Keratinocyte (primary cell): ENCODE results near the gene MYBPC2.

Experiments used
- EZH2 ChIP-seq: IDR thresholded peaks from one replicate; pipeline ENCODE4 v1.6.1; 2012; ENCODE audit warnings: inconsistent platforms, mild to moderate bottlenecking, low read length, moderate library complexity
- TF ChIP-seq, protein P1 (sequence below), 3 experiments: IDR thresholded peaks in 1 of 3; conservative IDR thresholded peaks in 1 of 3; optimal IDR thresholded peaks in 1 of 3; 2 replicates in 2 of 3; 3 replicates in 1 of 3; pipeline versions ENCODE3 to v1.5.1; 2011; ENCODE audit warnings: low read length in 3 of 3, mild to moderate bottlenecking in 3 of 3, moderate library complexity in 2 of 3, control low read depth in 1 of 3, inconsistent platforms in 1 of 3; ENCODE audit not compliant: insufficient read depth in 2 of 3; ENCODE audit errors: extremely low read depth in 1 of 3

DNA sequence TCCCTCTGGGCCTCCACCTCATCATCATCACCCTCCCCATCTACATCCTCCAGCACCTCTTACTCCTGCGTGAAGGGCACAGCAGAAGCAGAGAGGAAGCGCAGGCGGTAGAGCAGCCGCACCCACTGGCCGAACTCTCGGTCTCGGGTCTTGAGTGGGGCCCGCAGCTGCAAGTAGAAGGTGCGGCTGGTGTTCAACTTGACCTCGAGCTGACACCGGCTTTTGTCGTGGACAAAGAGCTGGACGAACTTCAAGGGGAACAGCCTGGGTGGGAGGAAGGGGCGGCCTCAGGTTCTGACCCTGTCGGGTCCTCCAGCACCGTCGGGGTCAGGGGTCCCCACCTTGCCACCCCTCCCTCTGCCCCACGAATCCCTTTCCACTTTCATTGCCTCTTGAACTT lies 34.9 kb downstream of the MYBPC2 start:
- TF ChIP-seq, protein P1, sequence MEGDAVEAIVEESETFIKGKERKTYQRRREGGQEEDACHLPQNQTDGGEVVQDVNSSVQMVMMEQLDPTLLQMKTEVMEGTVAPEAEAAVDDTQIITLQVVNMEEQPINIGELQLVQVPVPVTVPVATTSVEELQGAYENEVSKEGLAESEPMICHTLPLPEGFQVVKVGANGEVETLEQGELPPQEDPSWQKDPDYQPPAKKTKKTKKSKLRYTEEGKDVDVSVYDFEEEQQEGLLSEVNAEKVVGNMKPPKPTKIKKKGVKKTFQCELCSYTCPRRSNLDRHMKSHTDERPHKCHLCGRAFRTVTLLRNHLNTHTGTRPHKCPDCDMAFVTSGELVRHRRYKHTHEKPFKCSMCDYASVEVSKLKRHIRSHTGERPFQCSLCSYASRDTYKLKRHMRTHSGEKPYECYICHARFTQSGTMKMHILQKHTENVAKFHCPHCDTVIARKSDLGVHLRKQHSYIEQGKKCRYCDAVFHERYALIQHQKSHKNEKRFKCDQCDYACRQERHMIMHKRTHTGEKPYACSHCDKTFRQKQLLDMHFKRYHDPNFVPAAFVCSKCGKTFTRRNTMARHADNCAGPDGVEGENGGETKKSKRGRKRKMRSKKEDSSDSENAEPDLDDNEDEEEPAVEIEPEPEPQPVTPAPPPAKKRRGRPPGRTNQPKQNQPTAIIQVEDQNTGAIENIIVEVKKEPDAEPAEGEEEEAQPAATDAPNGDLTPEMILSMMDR (optimal IDR thresholded peaks at IDR 0.05 in 1 of 3, IDR thresholded peaks at IDR 0.05 in 1 of 3, conservative IDR thresholded peaks at IDR 0.05 in 1 of 3; ENCODE audit: extremely low read depth in 1 of 3, insufficient read depth in 2 of 3, low read length in 3 of 3): no peak
- no peak for TF ChIP-seq EZH2
